HUES48 (cell line): Measurements from ENCODE around the gene MPST.

ENCODE experiments used
- H3K27ac ChIP-seq: one replicate; pipeline ENCODE4 v1.7.0; 2013; ENCODE audit warnings: low read depth, low read length, inconsistent platforms
- H3K27me3 ChIP-seq: 2 replicates; pipeline ENCODE4 v1.6.1; 2013; ENCODE audit warnings: mild to moderate bottlenecking, low read length; ENCODE audit not compliant: control insufficient read depth, insufficient read depth
- H3K36me3 ChIP-seq: 2 replicates; pipeline ENCODE4 v1.6.1; 2013; ENCODE audit warnings: low read length; ENCODE audit not compliant: control insufficient read depth, insufficient read depth
- H3K4me1 ChIP-seq: 2 replicates; pipeline ENCODE4 v1.6.1; 2013; ENCODE audit warnings: mild to moderate bottlenecking, low read length; ENCODE audit not compliant: control insufficient read depth, insufficient read depth
- H3K4me3 ChIP-seq: 2 replicates; pipeline ENCODE4 v1.5.1; 2013; ENCODE audit warnings: mild to moderate bottlenecking, low read depth, low read length
- H3K9ac ChIP-seq: 2 replicates; pipeline ENCODE4 v1.6.1; 2013; ENCODE audit warnings: mild to moderate bottlenecking, low read depth, low read length, moderate library complexity
- H3K9me3 ChIP-seq: 2 replicates; pipeline ENCODE4 v1.6.1; 2013; ENCODE audit warnings: low read length; ENCODE audit not compliant: control insufficient read depth, insufficient read depth

Gene MPST

DNA sequence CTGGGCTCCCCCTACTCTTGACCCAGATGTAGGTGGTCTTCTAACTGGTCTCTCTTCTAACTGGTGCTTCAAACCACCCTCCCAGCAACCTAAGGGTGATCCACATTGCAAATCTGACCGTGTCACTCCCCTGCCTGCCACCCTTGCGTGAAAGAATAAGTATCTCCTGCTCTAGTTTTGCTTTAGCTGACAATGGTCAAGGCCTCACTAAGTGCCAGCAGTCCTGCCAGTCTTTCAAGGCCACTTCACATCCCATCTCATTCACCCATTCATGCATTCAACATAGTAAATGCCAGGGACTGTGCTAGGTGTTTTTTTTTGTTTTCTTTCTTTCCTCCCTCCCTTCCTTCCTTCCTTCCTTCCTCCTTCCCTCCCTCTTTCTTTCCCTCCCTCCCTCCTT lies 29.7 kb downstream of the MPST start:
- peaks cover 6% of the 10 kb centered on the region; the same call in 1 of the 2 replicates for H3K27me3 ChIP-seq
- no peak overlapping the region for H3K4me3 ChIP-seq
- H3K9me3 ChIP-seq: no peaks in the 10 kb centered on the region
- no peak overlapping the region for H3K27ac ChIP-seq
- H3K9ac ChIP-seq: no peak overlapping the region
- H3K36me3 ChIP-seq: peaks cover 5% of the 10 kb centered on the region; the same call in 1 of the 2 replicates
- H3K4me1 ChIP-seq: peaks cover 3% of the 10 kb centered on the region; the same call in 1 of the 2 replicates

DNA sequence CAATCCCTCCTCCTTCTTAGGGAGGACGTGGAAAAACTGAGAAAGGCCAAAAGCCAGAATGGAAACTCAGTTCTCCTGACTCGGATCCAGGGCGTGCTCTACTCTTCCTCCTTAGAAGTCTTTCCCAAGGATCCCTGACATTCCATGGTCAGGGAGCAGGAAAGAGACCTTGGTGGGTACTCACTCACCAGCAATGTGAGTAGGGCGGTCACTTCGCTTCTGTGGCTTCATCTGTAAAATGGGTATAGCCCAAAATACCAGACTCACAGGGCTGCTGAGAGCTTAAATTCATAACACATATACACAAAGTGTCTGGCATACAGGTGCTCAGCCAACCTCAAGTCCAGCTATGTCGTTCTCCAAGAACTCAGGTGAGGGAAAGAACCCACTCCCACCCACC lies 31.4 kb downstream of the MPST start:
- Histone ChIP-seq H3K36me3 (peaks cover 19% of the 10 kb centered on the region), H3K9me3 (no peaks in the 10 kb centered on the region), H3K4me1 (peaks cover 3% of the 10 kb centered on the region; the same call in 1 of the 2 replicates), H3K27me3 (peaks cover 6% of the 10 kb centered on the region; the same call in 1 of the 2 replicates), H3K9ac (no peak overlapping the region), H3K27ac (no peak overlapping the region), H3K4me3 (no peak overlapping the region)

DNA sequence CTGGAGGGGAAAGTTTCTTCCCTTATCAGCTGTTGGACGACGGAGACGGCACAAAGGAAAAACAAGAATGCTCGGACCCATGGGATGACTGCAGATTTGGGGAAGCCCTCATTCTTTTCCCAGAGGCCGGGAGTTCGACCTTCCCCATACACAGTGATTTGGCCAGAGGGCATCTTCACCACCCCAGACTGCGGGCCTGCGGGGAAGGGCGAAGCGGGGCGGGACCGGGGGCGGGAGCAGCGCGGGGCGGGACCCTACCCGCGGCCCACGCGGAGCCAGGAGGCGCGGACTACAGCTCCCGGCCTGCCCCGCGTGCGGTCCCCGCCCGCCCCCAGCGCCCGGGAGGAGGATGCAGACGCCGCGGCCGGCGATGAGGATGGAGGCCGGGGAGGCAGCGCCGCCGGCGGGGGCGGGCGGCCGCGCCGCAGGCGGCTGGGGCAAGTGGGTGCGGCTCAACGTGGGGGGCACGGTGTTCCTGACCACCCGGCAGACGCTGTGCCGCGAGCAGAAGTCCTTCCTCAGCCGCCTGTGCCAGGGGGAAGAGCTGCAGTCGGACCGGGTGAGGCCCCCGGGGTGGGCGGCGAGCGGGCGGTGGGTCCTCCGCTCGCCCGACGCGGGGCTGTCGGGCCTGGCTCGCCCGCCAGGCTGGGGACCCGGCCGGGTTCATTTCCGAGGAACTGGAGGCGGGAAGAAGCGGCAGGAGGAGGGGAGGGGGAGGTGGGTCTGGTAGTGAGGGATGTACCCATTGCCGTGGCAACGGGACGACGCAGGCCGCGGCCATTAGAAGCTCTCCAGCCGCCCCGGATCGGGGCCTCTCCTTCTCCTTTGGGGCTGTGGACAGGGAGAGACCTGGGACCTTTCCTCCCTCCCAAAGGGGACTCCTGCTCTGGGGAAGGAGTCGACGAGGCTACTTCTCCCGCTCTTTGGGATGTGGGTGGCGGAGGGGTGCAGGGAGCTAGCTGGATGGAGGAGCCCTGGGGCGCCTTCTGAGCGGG lies 32.1 kb downstream of the MPST start, which contains the start of gene KCTD17:
Gene KCTD17, plus strand, starts transcription at position 352 of the 995 bp plus-strand sequence. Its CDS starts 19 bp downstream, at position 371.
- H3K9ac ChIP-seq: no peak within 1 kb of the TSS
- H3K27ac ChIP-seq: no peak within 1 kb of the TSS
- no peaks in the 10 kb centered on the region for H3K9me3 ChIP-seq
- peaks cover 26% of the 10 kb centered on the region for H3K36me3 ChIP-seq
- peak within 1 kb of the TSS; percentile 83 for H3K4me3 ChIP-seq
- peaks cover 6% of the 10 kb centered on the region; the same call in 1 of the 2 replicates for H3K27me3 ChIP-seq
- peaks cover 3% of the 10 kb centered on the region; the same call in 1 of the 2 replicates for H3K4me1 ChIP-seq

DNA sequence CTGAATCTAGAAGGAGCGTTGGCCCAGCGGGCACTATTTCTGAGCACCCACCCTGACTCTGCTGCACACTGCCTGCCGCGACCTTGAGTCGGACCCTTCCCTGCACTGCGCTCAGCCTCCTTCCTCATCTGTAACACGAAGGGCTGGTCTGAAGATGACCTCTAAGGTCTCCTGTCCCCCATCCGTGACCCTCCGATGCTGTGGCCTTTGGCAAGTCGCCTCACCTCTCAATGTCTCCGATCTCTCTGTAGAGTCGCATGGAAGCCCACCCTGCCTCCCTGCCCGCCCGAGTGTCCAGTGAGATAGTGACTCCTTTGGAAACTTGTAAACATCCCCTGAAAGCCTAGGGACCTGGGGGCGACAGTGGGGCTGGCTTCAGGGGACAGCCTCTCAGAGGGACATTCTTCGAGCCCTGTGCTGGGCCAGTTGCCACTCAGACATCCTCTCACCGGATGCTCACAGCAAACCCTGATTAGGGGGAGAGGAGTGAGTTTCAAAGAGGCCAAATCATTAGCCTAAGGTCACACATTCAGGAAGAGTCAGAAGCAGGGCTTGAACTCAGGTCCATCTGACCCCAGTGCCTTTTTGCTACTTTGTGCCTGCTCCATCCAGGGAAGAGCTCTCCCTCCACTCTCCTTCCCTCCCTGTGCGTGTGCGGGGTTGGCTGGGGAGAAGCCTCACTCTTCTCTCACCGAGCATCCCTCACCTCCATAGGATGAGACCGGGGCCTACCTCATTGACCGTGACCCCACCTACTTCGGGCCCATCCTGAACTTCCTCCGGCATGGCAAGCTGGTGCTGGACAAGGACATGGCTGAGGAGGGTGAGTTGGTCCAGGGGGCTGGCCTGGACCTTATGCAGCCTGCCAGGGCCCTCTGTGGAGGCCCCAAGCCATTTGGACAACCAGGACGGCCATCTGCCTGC lies 33.1 kb downstream of the MPST start:
- H3K4me3 ChIP-seq: peak overlapping the region; percentile 83
- peaks cover 6% of the 10 kb centered on the region; the same call in 1 of the 2 replicates for H3K27me3 ChIP-seq
- no peaks in the 10 kb centered on the region for H3K9me3 ChIP-seq
- H3K9ac ChIP-seq: no peak overlapping the region
- no peak overlapping the region for H3K27ac ChIP-seq
- H3K4me1 ChIP-seq: peaks cover 3% of the 10 kb centered on the region; the same call in 1 of the 2 replicates
- peaks cover 35% of the 10 kb centered on the region for H3K36me3 ChIP-seq

DNA sequence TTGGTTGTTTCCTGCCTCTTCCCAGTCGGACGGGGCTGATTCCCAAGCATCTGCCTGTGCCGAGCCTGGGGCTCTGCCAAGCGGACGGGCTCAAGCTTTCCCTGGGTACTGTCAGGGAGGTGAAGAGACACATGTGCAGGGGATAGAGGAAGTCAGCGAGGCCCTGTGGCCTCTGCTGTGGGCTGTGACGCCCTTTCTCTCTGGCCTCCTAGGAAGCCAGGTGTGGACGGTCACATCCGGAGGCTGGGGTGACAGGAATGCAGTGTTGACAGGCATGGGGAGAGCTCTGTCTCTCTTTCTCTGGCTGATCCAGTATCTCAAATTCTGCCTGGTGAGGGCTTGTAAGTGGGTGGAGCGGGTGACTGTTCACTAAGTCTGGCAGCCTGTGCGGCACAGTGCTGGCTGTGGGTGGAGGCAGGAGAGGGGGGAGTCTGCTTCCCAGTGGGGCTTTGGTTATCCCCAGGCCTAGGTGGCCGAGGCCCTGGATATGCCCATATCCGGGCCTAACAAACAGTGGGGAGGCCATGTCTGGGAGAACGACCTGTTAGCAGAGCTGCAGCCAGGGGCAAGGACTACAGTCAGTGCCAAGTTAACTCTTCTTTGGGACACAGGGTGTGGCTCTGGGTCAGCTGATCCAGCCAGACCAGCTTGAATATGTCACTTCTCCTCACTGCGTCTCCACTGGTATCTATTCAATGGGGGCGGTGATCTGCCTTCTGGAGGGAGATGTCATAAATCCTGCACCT lies 33.9 kb downstream of the MPST start:
- Histone ChIP-seq H3K9ac (no peak overlapping the region), H3K36me3 (peaks cover 44% of the 10 kb centered on the region), H3K27ac (no peak overlapping the region)

DNA sequence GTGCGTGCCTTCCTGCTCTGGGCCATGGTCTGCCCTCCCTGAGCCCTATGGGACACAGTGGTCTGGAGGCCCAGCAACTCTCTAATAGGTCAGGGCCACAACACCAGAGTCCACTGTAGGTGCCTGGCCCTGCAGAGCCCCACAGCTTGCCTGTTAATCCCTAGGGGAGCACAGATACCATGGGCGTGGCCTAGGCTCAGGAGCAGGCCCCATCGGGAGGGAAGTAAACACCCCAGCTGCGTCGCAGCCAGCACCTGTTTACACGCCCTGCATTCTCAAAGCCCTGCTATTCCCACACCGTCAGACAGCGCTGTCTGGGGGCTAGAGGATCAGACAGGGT lies 34.5 kb downstream of the MPST start:
- no peak overlapping the region for H3K9ac ChIP-seq
- H3K9me3 ChIP-seq: no peaks in the 10 kb centered on the region
- peaks cover 6% of the 10 kb centered on the region; the same call in 1 of the 2 replicates for H3K27me3 ChIP-seq
- H3K36me3 ChIP-seq: peaks cover 49% of the 10 kb centered on the region
- no peak overlapping the region for H3K4me3 ChIP-seq
- no peak overlapping the region for H3K27ac ChIP-seq
- peaks cover 3% of the 10 kb centered on the region; the same call in 1 of the 2 replicates for H3K4me1 ChIP-seq

More for the DNA sequence above, 33.9 kb downstream of the MPST start:
- H3K4me1 ChIP-seq: peaks cover 3% of the 10 kb centered on the region; the same call in 1 of the 2 replicates
- H3K27me3 ChIP-seq: peaks cover 6% of the 10 kb centered on the region; the same call in 1 of the 2 replicates
- no peaks in the 10 kb centered on the region for H3K9me3 ChIP-seq
- H3K4me3 ChIP-seq: no peak overlapping the region

DNA sequence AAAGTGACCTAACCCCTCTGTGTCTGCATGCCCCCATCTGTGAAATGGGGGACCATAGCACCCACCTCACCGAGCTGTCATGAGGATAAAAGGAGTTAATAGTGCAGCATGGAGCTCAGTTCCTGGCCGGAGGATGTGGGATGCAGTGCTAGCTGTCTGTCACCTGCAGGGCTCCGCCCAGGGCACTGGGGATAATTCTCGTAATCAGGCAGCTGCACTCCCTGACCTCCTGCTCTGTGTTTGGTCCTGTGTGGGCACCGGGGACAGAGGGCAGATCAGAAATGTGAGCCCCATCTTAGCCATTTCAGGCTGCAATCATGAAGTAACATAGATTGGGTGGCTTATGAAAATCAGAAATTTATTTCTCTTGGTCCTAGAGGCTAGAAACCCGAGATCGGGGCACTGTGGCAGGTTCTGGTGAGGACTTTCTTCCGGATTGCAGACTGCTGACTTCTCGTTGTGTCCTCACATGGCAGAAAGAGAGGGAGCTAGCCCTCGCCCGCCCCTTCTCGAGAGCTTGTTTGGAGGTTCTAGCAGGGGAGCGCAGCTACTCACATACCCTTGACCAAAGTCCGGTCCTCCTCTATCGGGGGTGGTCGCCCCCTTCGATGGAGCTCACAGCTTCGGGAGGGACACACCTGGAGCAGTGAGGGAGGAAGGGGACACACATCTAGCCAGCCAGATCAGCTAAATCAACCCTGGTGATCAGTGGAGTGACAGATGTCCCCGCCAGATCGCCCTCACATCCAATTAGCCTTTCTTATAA lies 35.2 kb downstream of the MPST start:
- H3K36me3 ChIP-seq: peaks cover 56% of the 10 kb centered on the region
- H3K4me1 ChIP-seq: peaks cover 3% of the 10 kb centered on the region; the same call in 1 of the 2 replicates
- H3K4me3 ChIP-seq: no peak overlapping the region
- H3K9ac ChIP-seq: no peak overlapping the region
- peaks cover 6% of the 10 kb centered on the region; the same call in 1 of the 2 replicates for H3K27me3 ChIP-seq
- no peak overlapping the region for H3K27ac ChIP-seq
- no peaks in the 10 kb centered on the region for H3K9me3 ChIP-seq

DNA sequence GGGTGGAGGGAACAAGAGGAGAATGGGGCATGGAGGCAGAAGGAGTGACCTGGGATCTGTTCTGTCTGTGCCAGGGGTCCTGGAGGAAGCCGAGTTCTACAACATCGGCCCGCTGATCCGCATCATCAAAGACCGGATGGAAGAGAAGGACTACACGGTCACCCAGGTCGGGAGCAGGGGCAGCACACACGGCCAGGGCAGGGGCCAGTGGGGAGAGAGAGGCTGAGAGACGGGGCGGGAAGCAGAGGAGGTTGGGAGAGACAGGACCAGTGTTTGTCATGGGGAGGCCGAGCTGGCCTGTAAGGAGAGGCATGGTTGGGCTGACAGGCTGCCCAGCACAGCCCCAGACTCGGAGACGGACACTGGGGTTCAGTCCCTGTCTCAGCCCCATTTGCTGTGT lies 36.7 kb downstream of the MPST start:
- H3K4me1 ChIP-seq: peaks cover 3% of the 10 kb centered on the region; the same call in 1 of the 2 replicates
- H3K27ac ChIP-seq: no peak overlapping the region
- H3K9me3 ChIP-seq: no peaks in the 10 kb centered on the region
- peaks cover 70% of the 10 kb centered on the region for H3K36me3 ChIP-seq
- H3K9ac ChIP-seq: no peak overlapping the region
- H3K27me3 ChIP-seq: no peaks in the 10 kb centered on the region
- no peak overlapping the region for H3K4me3 ChIP-seq

DNA sequence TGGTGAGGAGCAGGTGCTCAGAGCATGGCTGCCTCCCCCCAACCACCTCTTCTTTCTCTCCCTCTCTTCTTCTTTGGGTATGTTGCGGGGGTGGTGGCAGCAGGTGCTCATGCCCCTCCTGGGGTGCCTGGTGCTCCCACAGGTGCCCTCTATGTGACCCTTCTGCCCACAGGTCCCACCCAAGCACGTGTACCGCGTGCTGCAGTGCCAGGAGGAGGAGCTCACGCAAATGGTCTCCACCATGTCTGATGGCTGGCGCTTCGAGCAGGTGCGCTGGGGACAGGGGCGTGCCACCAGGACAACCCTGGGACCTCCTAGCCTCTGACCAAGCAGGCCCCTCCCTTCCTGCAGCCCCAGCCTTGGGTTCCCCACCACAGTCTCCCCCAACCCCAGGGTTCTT lies 37.7 kb downstream of the MPST start:
- no peaks in the 10 kb centered on the region for H3K9me3 ChIP-seq
- no peak overlapping the region for H3K4me3 ChIP-seq
- H3K27ac ChIP-seq: no peak overlapping the region
- H3K36me3 ChIP-seq: peaks cover 73% of the 10 kb centered on the region
- H3K4me1 ChIP-seq: peaks cover 2% of the 10 kb centered on the region; the same call in 1 of the 2 replicates
- H3K27me3 ChIP-seq: no peaks in the 10 kb centered on the region
- H3K9ac ChIP-seq: no peak overlapping the region
